Stimulated activated CD4-positive, alpha-beta T cell treated with anti-CD3 and anti-CD28 coated beads, Interleukin-2, amount 100 ng/mL, for 4 hours (primary cell): ENCODE data around the gene CD70.
"Not testable (repeated sequence)": the region's sequence is repeated elsewhere in the genome, so short reads cannot be mapped to it uniquely, and the experiment has no call there.

Source experiments
- DNase-seq: peaks from one replicate; pipeline ENCODE4 v3.0.0-alpha.2; 2020; ENCODE audit warnings: low read depth

Gene CD70

GRCh38 chr19:6597471-6598253, 6.7 kb upstream of the CD70 start:
- not testable (repeated sequence) for DNase-seq

GRCh38 chr19:6596621-6597020, 5.7 kb upstream of the CD70 start:
- no peak for DNase-seq

GRCh38 chr19:6593651-6594416, 2.9 kb upstream of the CD70 start:
- DNase-seq, result no peak

- DNase-seq, result no peak
Observed at GRCh38 chr19:6590258-6590826, 608 bp downstream of the CD70 start.

GRCh38 chr19:6589711-6590257, 1.2 kb downstream of the CD70 start:
- DNase-seq, result no peak

- DNase-seq, result peak; percentile 14
Observed at GRCh38 chr19:6588508-6589345, 2.2 kb downstream of the CD70 start.

GRCh38 chr19:6587998-6588507, 2.9 kb downstream of the CD70 start:
- no peak for DNase-seq

GRCh38 chr19:6587093-6587820, 3.7 kb downstream of the CD70 start:
- DNase-seq, result no peak

GRCh38 chr19:6586726-6587092, 4.2 kb downstream of the CD70 start:
- DNase-seq, result no peak

GRCh38 chr19:6586056-6586455, 4.9 kb downstream of the CD70 start:
- DNase-seq, result no peak

- not testable (repeated sequence) for DNase-seq
Observed at GRCh38 chr19:6582515-6583484, 8.2 kb downstream of the CD70 start.

- no peak for DNase-seq
Observed at GRCh38 chr19:6580313-6580712, 10.6 kb downstream of the CD70 start.

- no peak for DNase-seq
Observed at GRCh38 chr19:6579450-6580178, 11.3 kb downstream of the CD70 start.

- DNase-seq, result no peak
Observed at GRCh38 chr19:6577476-6578125, 13.3 kb downstream of the CD70 start.

GRCh38 chr19:6576869-6577475, 14.0 kb downstream of the CD70 start:
- DNase-seq, result no peak

GRCh38 chr19:6573350-6573749, 17.6 kb downstream of the CD70 start:
- DNase-seq, result no peak

GRCh38 chr19:6572217-6572616, 18.7 kb downstream of the CD70 start:
- no peak for DNase-seq

- no peak for DNase-seq
Observed at GRCh38 chr19:6571167-6571566, 19.8 kb downstream of the CD70 start.
